Neural progenitor cell (in vitro differentiated cells): ENCODE results near the gene PGF. TPM values are rescaled to one million over a fixed set of nuclear protein-coding genes. Genes with fewer than 3 reads are reported as not detected.

ENCODE experiments used
- DNase-seq: peaks from one replicate; pipeline ENCODE4 v3.0.0-alpha.2; 2016; ENCODE audit warnings: low spot score
- H2AFZ ChIP-seq: fragments of 200-600 bp; sonication (generic); replicated peaks from 2 replicates; pipeline ENCODE4 v1.6.1; 2016; ENCODE audit warnings: antibody characterized with exemption
- H3F3A ChIP-seq: fragments of 200-600 bp; sonication (generic); 2 replicates; pipeline ENCODE4 v1.6.1; 2016; ENCODE audit warnings: antibody characterized with exemption, low read depth
- H3K27ac ChIP-seq: fragments of 200-600 bp; sonication (generic); 2 replicates; pipeline ENCODE4 v1.5.1; 2016; ENCODE audit warnings: mild to moderate bottlenecking
- H3K27me3 ChIP-seq: fragments of 200-600 bp; sonication (generic); 2 replicates; pipeline ENCODE4 v1.6.1; 2016; ENCODE audit warnings: mild to moderate bottlenecking, moderate library complexity
- H3K36me3 ChIP-seq: fragments of 200-600 bp; sonication (generic); 2 replicates; pipeline ENCODE4 v1.5.1; 2016
- H3K4me1 ChIP-seq: fragments of 200-600 bp; sonication (generic); 2 replicates; pipeline ENCODE4 v1.6.1; 2016; ENCODE audit warnings: mixed run types
- H3K4me2 ChIP-seq: fragments of 200-600 bp; sonication (generic); 2 replicates; pipeline ENCODE4 v1.6.1; 2016
- H3K4me3 ChIP-seq: fragments of 200-600 bp; sonication (generic); 2 replicates; pipeline ENCODE4 v1.5.1; 2016
- H3K79me2 ChIP-seq: fragments of 200-600 bp; sonication (generic); 2 replicates; pipeline ENCODE4 v1.6.1; 2016; ENCODE audit warnings: low read depth
- H3K9ac ChIP-seq: fragments of 200-600 bp; sonication (generic); 2 replicates; pipeline ENCODE4 v1.6.1; 2016
- H3K9me3 ChIP-seq: fragments of 200-600 bp; sonication (generic); 2 replicates; pipeline ENCODE4 v1.5.1; 2016; ENCODE audit warnings: low read depth
- H4K20me1 ChIP-seq: fragments of 200-600 bp; sonication (generic); 2 replicates; pipeline ENCODE4 v1.6.1; 2016; ENCODE audit warnings: low read depth
- H3K27ac Mint-ChIP-seq: 3 replicates; pipeline ENCODE4 v1.8.0; 2021; ENCODE audit warnings: mixed read lengths
- H3K27me3 Mint-ChIP-seq: 2 replicates; pipeline ENCODE4 v1.8.0; 2022; ENCODE audit warnings: low read depth, mild to moderate bottlenecking, inconsistent platforms, moderate library complexity, mixed read lengths; ENCODE audit not compliant: insufficient read depth
- H3K36me3 Mint-ChIP-seq: 3 replicates; pipeline ENCODE4 v1.8.0; 2021; ENCODE audit warnings: mixed read lengths
- H3K4me1 Mint-ChIP-seq: 3 replicates; pipeline ENCODE4 v1.8.0; 2021; ENCODE audit warnings: mixed read lengths
- H3K4me3 Mint-ChIP-seq: 3 replicates; pipeline ENCODE4 v1.8.0; 2021; ENCODE audit warnings: mild to moderate bottlenecking, moderate library complexity, mixed read lengths
- H3K9me3 Mint-ChIP-seq: 3 replicates; pipeline ENCODE4 v1.8.0; 2020; ENCODE audit warnings: mixed read lengths
- EZH2 ChIP-seq: fragments of 200-600 bp; sonication (generic); IDR thresholded peaks from 2 replicates; pipeline ENCODE4 v1.6.1; 2017; ENCODE audit warnings: antibody characterized with exemption, mild to moderate bottlenecking, moderate library complexity
- EZH2phosphoT487 ChIP-seq: fragments of 200-600 bp; sonication (generic); IDR thresholded peaks from 2 replicates; pipeline ENCODE4 v1.6.1; 2017; ENCODE audit warnings: antibody characterized with exemption
- total RNA-seq: library from RNA; depleted of rRNA; stranded (reverse); fragments of >200 nt; gene quantifications from 2 replicates; pipeline ENCODE4 v1.2.3, GENCODE V29; 2015; ENCODE audit warnings: low replicate concordance
- TF ChIP-seq, protein P1 (sequence below): fragments of 200-600 bp; sonication (generic); IDR thresholded peaks from 2 replicates; pipeline ENCODE4 v1.5.1; 2017; ENCODE audit warnings: antibody characterized with exemption, mild to moderate bottlenecking

The PGF gene
- total RNA-seq, 1 donor from 2014 or later: 1.0 TPM

DNA sequence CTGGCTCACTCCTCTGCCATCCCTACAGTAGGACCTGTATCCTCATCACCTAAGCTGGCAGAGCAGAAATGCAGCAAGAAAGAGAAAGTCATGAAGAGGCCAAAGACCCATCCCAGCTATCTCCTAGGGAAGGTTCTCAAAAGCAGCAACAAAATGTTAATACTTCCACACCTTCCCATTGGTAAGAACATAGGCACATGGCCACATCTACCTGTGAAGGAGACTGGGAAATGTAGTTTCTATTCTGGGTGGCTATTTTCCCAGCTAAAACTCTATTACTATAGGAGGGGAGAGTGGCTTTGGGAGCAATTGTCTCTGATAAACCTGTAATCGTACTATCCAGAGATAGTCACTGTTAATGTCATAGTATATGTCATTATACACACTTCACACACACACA, 33.6 kb upstream of the PGF start:
- Mint-ChIP-seq H3K4me3 (no peak overlapping the region), H3K27me3 (peaks cover 4% of the 10 kb centered on the region), H3K27ac (no peak overlapping the region), H3K4me1 (peaks cover 2% of the 10 kb centered on the region), H3K36me3 (no peaks in the 10 kb centered on the region), H3K9me3 (no peaks in the 10 kb centered on the region)
- Histone ChIP-seq H3K36me3 (no peaks in the 10 kb centered on the region), H3K4me3 (no peak overlapping the region), H3K79me2 (no peaks in the 10 kb centered on the region), H3K27me3 (no peaks in the 10 kb centered on the region), H3K27ac (no peak overlapping the region), H3K4me1 (no peaks in the 10 kb centered on the region), H3K9me3 (no peaks in the 10 kb centered on the region), H4K20me1 (no peaks in the 10 kb centered on the region), H3F3A (no peaks in the 10 kb centered on the region), H3K4me2 (no peak overlapping the region), H2AFZ (no peak overlapping the region), H3K9ac (no peak overlapping the region)
- DNase-seq: no peak
- TF ChIP-seq, protein P1, sequence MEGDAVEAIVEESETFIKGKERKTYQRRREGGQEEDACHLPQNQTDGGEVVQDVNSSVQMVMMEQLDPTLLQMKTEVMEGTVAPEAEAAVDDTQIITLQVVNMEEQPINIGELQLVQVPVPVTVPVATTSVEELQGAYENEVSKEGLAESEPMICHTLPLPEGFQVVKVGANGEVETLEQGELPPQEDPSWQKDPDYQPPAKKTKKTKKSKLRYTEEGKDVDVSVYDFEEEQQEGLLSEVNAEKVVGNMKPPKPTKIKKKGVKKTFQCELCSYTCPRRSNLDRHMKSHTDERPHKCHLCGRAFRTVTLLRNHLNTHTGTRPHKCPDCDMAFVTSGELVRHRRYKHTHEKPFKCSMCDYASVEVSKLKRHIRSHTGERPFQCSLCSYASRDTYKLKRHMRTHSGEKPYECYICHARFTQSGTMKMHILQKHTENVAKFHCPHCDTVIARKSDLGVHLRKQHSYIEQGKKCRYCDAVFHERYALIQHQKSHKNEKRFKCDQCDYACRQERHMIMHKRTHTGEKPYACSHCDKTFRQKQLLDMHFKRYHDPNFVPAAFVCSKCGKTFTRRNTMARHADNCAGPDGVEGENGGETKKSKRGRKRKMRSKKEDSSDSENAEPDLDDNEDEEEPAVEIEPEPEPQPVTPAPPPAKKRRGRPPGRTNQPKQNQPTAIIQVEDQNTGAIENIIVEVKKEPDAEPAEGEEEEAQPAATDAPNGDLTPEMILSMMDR: no peak
- no peak for TF ChIP-seq EZH2phosphoT487
- no peak for TF ChIP-seq EZH2

DNA sequence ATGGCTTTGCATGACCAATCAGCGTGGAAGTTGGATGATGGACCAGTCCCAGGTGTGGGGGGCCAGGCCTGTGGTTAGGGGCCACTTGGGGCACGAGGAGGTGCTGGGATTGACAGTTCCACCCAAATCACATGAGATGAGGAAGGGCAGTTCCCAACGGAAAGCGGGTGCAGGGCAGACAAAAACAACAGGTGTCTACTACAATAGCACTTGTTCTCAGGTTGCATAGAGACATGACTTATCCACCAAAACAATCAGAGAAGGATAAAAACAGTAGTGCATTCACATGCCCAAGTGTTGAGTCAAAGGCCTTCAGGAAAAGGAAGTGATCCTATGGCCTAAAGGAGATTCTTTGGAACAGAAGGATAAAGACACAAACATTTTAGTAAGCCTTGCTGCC, 32.7 kb upstream of the PGF start:
- H3K9ac ChIP-seq: no peak overlapping the region
- H3F3A ChIP-seq: no peaks in the 10 kb centered on the region
- H3K27me3 ChIP-seq: peaks cover 6% of the 10 kb centered on the region
- H3K27me3 Mint-ChIP-seq: peaks cover 7% of the 10 kb centered on the region
- H3K4me3 Mint-ChIP-seq: no peak overlapping the region
- H3K79me2 ChIP-seq: no peaks in the 10 kb centered on the region
- no peaks in the 10 kb centered on the region for H3K4me1 ChIP-seq
- no peaks in the 10 kb centered on the region for H4K20me1 ChIP-seq
- H3K27ac Mint-ChIP-seq: no peak overlapping the region
- no peak for DNase-seq
- peaks cover 6% of the 10 kb centered on the region for H3K4me1 Mint-ChIP-seq
- no peaks in the 10 kb centered on the region for H3K36me3 Mint-ChIP-seq
- H3K4me3 ChIP-seq: no peak overlapping the region
- no peak overlapping the region for H2AFZ ChIP-seq
- no peaks in the 10 kb centered on the region for H3K9me3 ChIP-seq
- TF ChIP-seq, protein P1: no peak
- no peak for TF ChIP-seq EZH2
- no peak for TF ChIP-seq EZH2phosphoT487
- no peak overlapping the region for H3K4me2 ChIP-seq
- no peaks in the 10 kb centered on the region for H3K36me3 ChIP-seq
- no peak overlapping the region for H3K27ac ChIP-seq
- no peaks in the 10 kb centered on the region for H3K9me3 Mint-ChIP-seq

DNA sequence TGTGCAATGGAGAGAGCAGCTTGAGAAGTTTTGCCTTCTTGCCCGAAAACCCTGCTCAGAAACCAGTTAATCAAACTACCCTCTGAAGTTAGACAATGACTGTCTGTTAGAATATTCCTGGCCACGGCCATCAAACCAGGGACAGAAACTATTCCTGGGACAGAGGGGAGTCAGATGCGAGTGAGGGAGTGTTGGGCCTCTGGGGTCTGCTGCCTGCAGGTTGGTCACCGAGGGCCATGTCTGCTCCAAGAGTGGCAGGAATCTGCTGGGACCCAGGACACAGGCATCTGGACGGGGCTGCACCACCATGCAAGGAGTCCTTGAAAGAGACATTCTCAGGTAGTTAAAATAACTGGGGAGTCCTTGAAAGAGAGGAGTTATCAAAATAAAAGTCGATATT, 30.4 kb upstream of the PGF start:
- no peaks in the 10 kb centered on the region for H3K9me3 Mint-ChIP-seq
- H3K4me3 Mint-ChIP-seq: no peak overlapping the region
- no peak overlapping the region for H3K27ac Mint-ChIP-seq
- Histone ChIP-seq H3K4me3 (no peak overlapping the region), H3K79me2 (no peaks in the 10 kb centered on the region), H3K4me2 (no peak overlapping the region), H3K4me1 (peaks cover 7% of the 10 kb centered on the region), H3F3A (peaks cover 7% of the 10 kb centered on the region), H4K20me1 (peaks cover 3% of the 10 kb centered on the region), H3K27ac (no peak overlapping the region), H3K27me3 (peaks cover 25% of the 10 kb centered on the region), H3K36me3 (no peaks in the 10 kb centered on the region), H3K9ac (no peak overlapping the region), H3K9me3 (no peaks in the 10 kb centered on the region), H2AFZ (no peak overlapping the region)
- H3K27me3 Mint-ChIP-seq: peaks cover 9% of the 10 kb centered on the region
- no peaks in the 10 kb centered on the region for H3K36me3 Mint-ChIP-seq
- no peak for DNase-seq
- peaks cover 21% of the 10 kb centered on the region for H3K4me1 Mint-ChIP-seq
- no peak for TF ChIP-seq EZH2
- TF ChIP-seq, protein P1: no peak
- no peak for TF ChIP-seq EZH2phosphoT487

DNA sequence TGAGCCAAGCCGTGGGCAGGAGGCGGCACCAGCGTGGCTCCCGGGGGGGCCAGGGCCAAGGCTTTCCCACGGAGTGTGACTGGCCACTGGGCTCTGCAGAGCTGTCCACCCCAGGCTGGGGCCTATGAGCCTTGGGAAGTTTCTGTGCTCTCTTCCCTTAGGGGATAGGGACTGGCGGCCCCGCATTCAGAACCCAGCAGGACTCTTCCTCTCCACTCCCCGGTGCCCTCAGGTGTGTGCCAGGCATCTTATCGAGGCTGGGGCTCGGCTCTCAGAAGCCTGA, 29.6 kb upstream of the PGF start:
- DNase-seq: no peak
- H3K27me3 Mint-ChIP-seq: peaks cover 9% of the 10 kb centered on the region
- peaks cover 13% of the 10 kb centered on the region for H3K4me1 ChIP-seq
- H3K9ac ChIP-seq: no peak overlapping the region
- H3K9me3 ChIP-seq: no peaks in the 10 kb centered on the region
- no peaks in the 10 kb centered on the region for H3K36me3 Mint-ChIP-seq
- H2AFZ ChIP-seq: no peak overlapping the region
- H3K4me2 ChIP-seq: no peak overlapping the region
- H3K27ac Mint-ChIP-seq: no peak overlapping the region
- no peak overlapping the region for H3K27ac ChIP-seq
- peaks cover 25% of the 10 kb centered on the region for H3K27me3 ChIP-seq
- H3K4me1 Mint-ChIP-seq: peaks cover 28% of the 10 kb centered on the region
- no peaks in the 10 kb centered on the region for H3K9me3 Mint-ChIP-seq
- no peaks in the 10 kb centered on the region for H3K36me3 ChIP-seq
- H3F3A ChIP-seq: peaks cover 14% of the 10 kb centered on the region
- H3K79me2 ChIP-seq: no peaks in the 10 kb centered on the region
- no peak overlapping the region for H3K4me3 Mint-ChIP-seq
- TF ChIP-seq, protein P1: no peak
- TF ChIP-seq EZH2phosphoT487 (no peak), EZH2 (no peak)
- no peak overlapping the region for H3K4me3 ChIP-seq
- peaks cover 8% of the 10 kb centered on the region for H4K20me1 ChIP-seq
